GM04503 (cell line): ENCODE measurements around the gene KIF23.

Experiments used
- DNase-seq: peaks from one replicate; pipeline ENCODE4 v3.0.0-alpha.2; 2012; ENCODE audit warnings: low read depth

The KIF23 gene

GRCh38 chr15:69466733-69467132 is 52.6 kb downstream of the KIF23 start:
- DNase-seq = no peak

- DNase-seq = no peak
These were observed 53.5 kb downstream of the KIF23 start for GRCh38 chr15:69467636-69468035.

- no peak for DNase-seq
These were observed 54.3 kb downstream of the KIF23 start for GRCh38 chr15:69468241-69469121.

- no peak for DNase-seq
These were observed 55.5 kb downstream of the KIF23 start for GRCh38 chr15:69469467-69470201.

GRCh38 chr15:69472046-69472445 is 57.9 kb downstream of the KIF23 start:
- no peak for DNase-seq

GRCh38 chr15:69472562-69472961 is 58.4 kb downstream of the KIF23 start:
- DNase-seq = no peak

GRCh38 chr15:69474291-69474690 is 60.1 kb downstream of the KIF23 start:
- DNase-seq = no peak

- no peak for DNase-seq
These were observed 60.8 kb downstream of the KIF23 start for GRCh38 chr15:69474846-69475455.

- DNase-seq = no peak
These were observed 61.7 kb downstream of the KIF23 start for GRCh38 chr15:69475769-69476358.

GRCh38 chr15:69476704-69477473 is 62.7 kb downstream of the KIF23 start:
- no peak for DNase-seq

GRCh38 chr15:69478259-69478781 is 64.2 kb downstream of the KIF23 start:
- no peak for DNase-seq

- no peak for DNase-seq
These were observed 64.9 kb downstream of the KIF23 start for GRCh38 chr15:69479081-69479480.

- DNase-seq = no peak
These were observed 65.8 kb downstream of the KIF23 start for GRCh38 chr15:69479971-69480370.

GRCh38 chr15:69480932-69481331 is 66.8 kb downstream of the KIF23 start:
- no peak for DNase-seq

GRCh38 chr15:69482686-69483256 is 68.6 kb downstream of the KIF23 start:
- no peak for DNase-seq

GRCh38 chr15:69484837-69485236 is 70.7 kb downstream of the KIF23 start:
- no peak for DNase-seq

- no peak for DNase-seq
These were observed 72.4 kb downstream of the KIF23 start for GRCh38 chr15:69486481-69487110.

- DNase-seq = peak; percentile 74
These were observed 75.0 kb downstream of the KIF23 start for GRCh38 chr15:69489073-69489571.

GRCh38 chr15:69490356-69491037 is 76.3 kb downstream of the KIF23 start:
- no peak for DNase-seq

- DNase-seq = peak; percentile 26
These were observed 76.9 kb downstream of the KIF23 start for GRCh38 chr15:69491038-69491505.
